ENCODE results near the gene MAGIX.

MAGIX gene

GRCh38 chrX:49209434-49210251 is 47.1 kb downstream of the MAGIX start:
- no peak for DNase-seq

GRCh38 chrX:49210406-49210805 is 47.8 kb downstream of the MAGIX start:
- DNase-seq = no peak

GRCh38 chrX:49211074-49211473 is 48.5 kb downstream of the MAGIX start:
- no peak for DNase-seq

GRCh38 chrX:49212209-49212608 is 49.7 kb downstream of the MAGIX start:
- no peak for DNase-seq

DNA sequence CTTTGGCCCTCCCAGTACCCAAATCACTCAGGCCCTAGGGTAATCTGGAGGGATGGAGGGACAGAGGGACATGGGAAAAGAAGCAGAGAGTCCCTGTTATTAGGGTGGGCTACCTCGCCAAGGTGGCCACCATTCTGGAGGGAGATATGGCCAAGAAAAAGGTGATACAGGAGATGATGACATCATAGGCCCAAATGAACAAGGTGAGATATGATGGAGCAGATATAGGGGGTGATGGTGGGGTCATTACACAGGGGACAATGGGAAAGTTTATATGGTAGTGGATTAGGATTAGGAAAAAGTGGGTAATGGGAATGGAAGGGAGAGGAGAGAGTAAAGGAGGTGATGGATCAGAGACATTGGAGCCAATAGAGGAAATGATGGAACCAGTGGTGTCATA is 50.3 kb downstream of the MAGIX start:
- DNase-seq = no peak

DNA sequence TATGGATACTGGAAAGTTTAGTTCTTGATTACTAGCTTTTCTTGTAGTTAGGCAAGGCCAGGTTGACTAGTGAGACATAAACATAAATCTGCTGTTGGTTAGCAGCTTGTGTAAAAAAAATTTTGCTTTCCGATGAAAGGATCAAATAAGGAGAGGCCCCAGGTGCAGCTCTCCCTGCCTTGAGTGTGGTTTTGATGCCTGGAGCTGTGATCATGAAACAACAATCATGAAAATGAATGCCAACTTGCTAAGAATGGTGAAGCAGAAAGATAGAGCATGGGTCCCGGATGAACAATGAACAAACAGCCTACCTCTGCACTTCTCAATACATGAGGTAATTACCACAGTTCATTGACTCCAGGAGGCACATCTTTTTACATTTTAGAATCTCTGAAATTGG is 51.9 kb downstream of the MAGIX start:
- no peak for DNase-seq

DNA sequence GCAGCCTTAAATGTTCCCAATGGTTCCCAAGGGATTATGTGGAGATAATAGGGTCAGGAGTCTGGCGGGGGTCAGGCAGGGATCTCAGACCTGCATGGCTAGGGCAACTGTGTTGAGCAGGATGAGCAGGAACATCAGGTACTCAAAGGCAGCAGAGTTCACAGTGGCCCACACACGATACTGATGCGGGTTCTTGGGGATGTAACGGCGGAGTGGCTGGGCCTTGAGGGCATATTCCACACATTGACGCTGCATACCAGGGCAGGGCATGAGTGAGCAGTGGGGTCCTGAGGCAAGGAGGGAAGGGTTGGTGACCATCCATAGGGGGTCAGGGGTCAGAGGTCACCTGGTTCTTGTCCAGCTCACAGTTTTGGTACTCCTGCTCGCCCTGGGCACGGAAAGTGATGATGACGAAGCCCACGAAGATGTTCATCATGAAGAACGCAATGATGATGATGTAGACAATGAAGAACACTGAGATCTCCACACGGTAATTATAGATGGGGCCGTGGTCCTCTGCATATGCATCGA is 52.5 kb downstream of the MAGIX start:
- DNase-seq = no peak
